A549 (cell line): ENCODE measurements around the gene CUL4A. TPM values are rescaled to one million over a fixed set of nuclear protein-coding genes. Genes with fewer than 3 reads are reported as not detected.

ENCODE experiments used
- ATAC-seq, 2 experiments: fragments of 200-7000 bp in 1 of 2; fragments of >200 bp in 1 of 2; cut with Nextera tagmentation in 1 of 2; cut with Tn5 transposase in 1 of 2; 3 replicates each; pipeline versions ENCODE4 v1.8.0 to v1.9.1; 2018 to 2020; ENCODE audit warnings: mild to moderate bottlenecking in 1 of 2, moderate library complexity in 1 of 2
- CTCF ChIA-PET: fragments of 300-600 bp; sonication (Branson Sonifier 250); formaldehyde crosslinking; extraction: SDS; loops from one replicate; lab custom pipeline; 2021; ENCODE audit warnings: antibody characterized with exemption, inconsistent platforms; lab: Yijun Ruan, JAX
- POLR2A ChIA-PET: fragments of 350-600 bp; formaldehyde crosslinking; extraction: SDS; loops from one replicate; lab custom pipeline; 2021; ENCODE audit warnings: antibody characterized with exemption, inconsistent platforms; lab: Yijun Ruan, JAX
- DNase-seq, 2 experiments: peaks; one replicate each; pipeline versions ENCODE4 v3.0.0 to v3.0.0-alpha.2; 2011 to 2016; ENCODE audit warnings: low read depth in 1 of 2, low spot score in 1 of 2
- FAIRE-seq: peaks from 2 replicates; lab custom pipeline; 2011; peaks lifted over from hg19 to GRCh38; lab: Jason Lieb, UNC
- H3K27ac ChIP-seq, 2 experiments: fragments of >200 bp; sonication (Bioruptor Twin); formaldehyde crosslinking; 3 replicates each; pipeline ENCODE4 v1.5.1; 2016 to 2017
- H3K4me1 ChIP-seq: fragments of >200 bp; sonication (Bioruptor Twin); formaldehyde crosslinking; 3 replicates; pipeline ENCODE4 v1.6.1; 2016
- H3K4me2 ChIP-seq: fragments of >200 bp; sonication (Bioruptor Twin); formaldehyde crosslinking; 3 replicates; pipeline ENCODE4 v1.6.1; 2016
- H3K4me3 ChIP-seq: fragments of >200 bp; sonication (Bioruptor Twin); formaldehyde crosslinking; 3 replicates; pipeline ENCODE4 v1.5.1; 2016
- H3K9me3 ChIP-seq: fragments of >200 bp; sonication (Bioruptor Twin); formaldehyde crosslinking; 3 replicates; pipeline ENCODE4 v1.6.1; 2016
- BHLHE40 ChIP-seq: IDR thresholded peaks from 2 replicates; pipeline ENCODE4 v1.6.1; 2012; ENCODE audit warnings: low read depth, low read length, inconsistent platforms
- CBX2 ChIP-seq: fragments of 200-600 bp; sonication (generic); IDR thresholded peaks from 2 replicates; pipeline ENCODE4 v1.6.1; 2016; ENCODE audit warnings: low read depth, mild to moderate bottlenecking, borderline replicate concordance
- CEBPB ChIP-seq, 2 experiments: fragments of >200 bp in 1 of 2; sonication (Bioruptor Twin) in 1 of 2; formaldehyde crosslinking in 1 of 2; IDR thresholded peaks; 2 replicates each; pipeline ENCODE4 v1.6.1; 2012 to 2016
- CHD2 ChIP-seq: fragments of 150-350 bp; IDR thresholded peaks from 2 replicates; pipeline ENCODE4 v1.6.1; 2014; ENCODE audit warnings: low read length; ENCODE audit not compliant: partially characterized antibody
- CHD4 ChIP-seq: fragments of 200-600 bp; sonication (generic); IDR thresholded peaks from 2 replicates; pipeline ENCODE4 v1.6.1; 2016; ENCODE audit warnings: antibody characterized with exemption, mild to moderate bottlenecking, borderline replicate concordance
- EHF ChIP-seq: fragments of 250-450 bp; sonication (Bioruptor Pico); IDR thresholded peaks from 2 replicates; pipeline ENCODE4 v1.5.0; 2020; ENCODE audit warnings: mild to moderate bottlenecking
- EP300 ChIP-seq, 2 experiments: fragments of >200 bp; sonication (Bioruptor Twin); formaldehyde crosslinking; IDR thresholded peaks; 2 replicates in 1 of 2; 3 replicates in 1 of 2; pipeline ENCODE4 v1.6.1; 2016 to 2017
- ESRRA ChIP-seq: fragments of 150-350 bp; IDR thresholded peaks from 2 replicates; pipeline ENCODE4 v1.6.1; 2014; ENCODE audit warnings: mild to moderate bottlenecking, low read length, borderline replicate concordance
- FOXS1 ChIP-seq: fragments of 250-450 bp; sonication (Bioruptor Pico); IDR thresholded peaks from 2 replicates; pipeline ENCODE4 v1.5.0; 2020; ENCODE audit warnings: mild to moderate bottlenecking, moderate library complexity
- GATA3 ChIP-seq: IDR thresholded peaks from 2 replicates; pipeline ENCODE4 v1.6.1; 2012; ENCODE audit warnings: borderline replicate concordance
- HDAC2 ChIP-seq: fragments of 200-600 bp; sonication (generic); IDR thresholded peaks from 2 replicates; pipeline ENCODE4 v1.6.1; 2016
- HEYL ChIP-seq: fragments of 250-450 bp; sonication (Bioruptor Pico); IDR thresholded peaks from 2 replicates; pipeline ENCODE4 v1.8.0; 2021; ENCODE audit warnings: mild to moderate bottlenecking, moderate library complexity
- HOXB13 ChIP-seq: fragments of 250-450 bp; sonication (Bioruptor Pico); IDR thresholded peaks from 2 replicates; pipeline ENCODE4 v1.5.0; 2020; ENCODE audit warnings: low read depth, mild to moderate bottlenecking, moderate library complexity
- HOXB5 ChIP-seq: fragments of 250-450 bp; sonication (Bioruptor Pico); IDR thresholded peaks from 2 replicates; pipeline ENCODE4 v1.5.0; 2020; ENCODE audit warnings: mild to moderate bottlenecking, moderate library complexity
- KDM1A ChIP-seq: fragments of 200-600 bp; sonication (generic); IDR thresholded peaks from 2 replicates; pipeline ENCODE4 v1.6.1; 2016; ENCODE audit warnings: low read depth, mild to moderate bottlenecking
- MYC ChIP-seq: IDR thresholded peaks from 2 replicates; pipeline ENCODE4 v1.6.1; 2012; ENCODE audit warnings: mild to moderate bottlenecking, inconsistent platforms, low read length, improper control_type of control experiment, borderline replicate concordance
- NPAS2 ChIP-seq: fragments of 250-450 bp; sonication (Bioruptor Pico); IDR thresholded peaks from 2 replicates; pipeline ENCODE4 v1.8.0; 2022; ENCODE audit warnings: mild to moderate bottlenecking, moderate library complexity, borderline replicate concordance
- NR3C1 ChIP-seq: fragments of >200 bp; sonication (Bioruptor Twin); formaldehyde crosslinking; IDR thresholded peaks from 3 replicates; pipeline ENCODE4 v1.6.1; 2017
- RARB ChIP-seq: fragments of 250-450 bp; sonication (Bioruptor Pico); IDR thresholded peaks from 2 replicates; pipeline ENCODE4 v1.8.0; 2021; ENCODE audit warnings: mild to moderate bottlenecking, moderate library complexity
- ZSCAN20 ChIP-seq: fragments of 250-450 bp; sonication (Bioruptor Pico); IDR thresholded peaks from 2 replicates; pipeline ENCODE4 v1.8.0; 2022; ENCODE audit warnings: mild to moderate bottlenecking, moderate library complexity
- WGBS: methylation state at CpG from one replicate; pipeline ENCODE4 v1.1.6; 2017; ENCODE audit errors: missing lambda C conversion rate; 5-methylcytosine and 5-hydroxymethylcytosine counted together
- polyA plus RNA-seq, 4 experiments: library from polyadenylated mRNA; depleted of rRNA in 3 of 4; stranded (reverse); fragments of >200 nt; fragmentation: RNase III in 1 of 4; extraction: RNeasy Plus Mini Kit Qiagen cat#74134 plus additional on column Dnase treatment in 1 of 4; gene quantifications; 2 replicates in 3 of 4; 3 replicates in 1 of 4; pipeline ENCODE4 v1.2.3, GENCODE V29; 2011 to 2017
- TF ChIP-seq, protein P1 (sequence below): fragments of 250-450 bp; sonication (Bioruptor Pico); IDR thresholded peaks from 2 replicates; pipeline ENCODE4 v1.5.0; 2020; ENCODE audit warnings: low read depth, mild to moderate bottlenecking, moderate library complexity
- TF ChIP-seq, protein P2 (sequence below): fragments of >200 bp; sonication (Bioruptor Twin); formaldehyde crosslinking; IDR thresholded peaks from 3 replicates; pipeline ENCODE4 v1.6.1; 2016
- TF ChIP-seq, protein P3 (sequence below): IDR thresholded peaks from 2 replicates; pipeline ENCODE4 v1.6.1; 2012; ENCODE audit warnings: low read depth, borderline replicate concordance
- TF ChIP-seq, protein P4 (sequence below): fragments of 200-600 bp; sonication (generic); IDR thresholded peaks from 2 replicates; pipeline ENCODE4 v1.6.1; 2016; ENCODE audit warnings: antibody characterized with exemption, mild to moderate bottlenecking, moderate library complexity

Gene CUL4A
- polyA plus RNA-seq, 2 of the 4 experiments (the other 2 are of a cell fraction): 49.6 to 55.4 TPM

DNA sequence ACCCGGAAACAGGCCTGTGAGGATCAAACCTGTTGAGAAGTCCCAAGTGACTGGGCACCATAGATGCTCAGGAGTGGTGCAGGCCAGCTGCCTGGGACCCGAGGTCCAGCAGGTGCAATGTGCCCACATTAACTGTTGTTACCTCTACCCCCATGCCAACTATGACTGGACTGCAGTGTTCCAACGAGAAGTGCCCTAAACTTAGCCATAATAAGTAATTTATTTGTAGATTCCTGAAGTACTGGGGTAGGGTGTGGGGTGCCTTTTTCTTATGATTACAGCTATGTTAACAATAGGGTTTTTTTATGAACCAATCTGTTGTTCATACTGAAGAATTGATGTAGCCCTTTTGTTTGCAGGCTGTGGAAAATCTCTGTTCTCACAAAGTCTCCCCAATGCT is 9.2 kb downstream of the CUL4A start:
- 0 out of 3 replicates have a peak overlapping the region, but pooled peaks have one; percentile 20 for H3K4me2 ChIP-seq
- CTCF ChIA-PET: no interaction called here
- H3K27ac ChIP-seq: no peak overlapping the region
- no peak for ATAC-seq
- TF ChIP-seq NR3C1: no peak
- TF ChIP-seq EP300 (IDR thresholded peaks at IDR 0.05): no peak
- no peak for TF ChIP-seq GATA3
- no peak for TF ChIP-seq HEYL
- no peak for TF ChIP-seq KDM1A
- TF ChIP-seq, protein P1, sequence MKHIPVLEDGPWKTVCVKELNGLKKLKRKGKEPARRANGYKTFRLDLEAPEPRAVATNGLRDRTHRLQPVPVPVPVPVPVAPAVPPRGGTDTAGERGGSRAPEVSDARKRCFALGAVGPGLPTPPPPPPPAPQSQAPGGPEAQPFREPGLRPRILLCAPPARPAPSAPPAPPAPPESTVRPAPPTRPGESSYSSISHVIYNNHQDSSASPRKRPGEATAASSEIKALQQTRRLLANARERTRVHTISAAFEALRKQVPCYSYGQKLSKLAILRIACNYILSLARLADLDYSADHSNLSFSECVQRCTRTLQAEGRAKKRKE (CRISPR knock-in tag): no peak
- TF ChIP-seq, protein P2, sequence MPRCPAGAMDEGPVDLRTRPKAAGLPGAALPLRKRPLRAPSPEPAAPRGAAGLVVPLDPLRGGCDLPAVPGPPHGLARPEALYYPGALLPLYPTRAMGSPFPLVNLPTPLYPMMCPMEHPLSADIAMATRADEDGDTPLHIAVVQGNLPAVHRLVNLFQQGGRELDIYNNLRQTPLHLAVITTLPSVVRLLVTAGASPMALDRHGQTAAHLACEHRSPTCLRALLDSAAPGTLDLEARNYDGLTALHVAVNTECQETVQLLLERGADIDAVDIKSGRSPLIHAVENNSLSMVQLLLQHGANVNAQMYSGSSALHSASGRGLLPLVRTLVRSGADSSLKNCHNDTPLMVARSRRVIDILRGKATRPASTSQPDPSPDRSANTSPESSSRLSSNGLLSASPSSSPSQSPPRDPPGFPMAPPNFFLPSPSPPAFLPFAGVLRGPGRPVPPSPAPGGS: no peak
- no peak for TF ChIP-seq HOXB13
- no peak for TF ChIP-seq CHD2
- no peak for TF ChIP-seq CBX2
- no peak for TF ChIP-seq FOXS1 (CRISPR knock-in tag)
- TF ChIP-seq, protein P3, sequence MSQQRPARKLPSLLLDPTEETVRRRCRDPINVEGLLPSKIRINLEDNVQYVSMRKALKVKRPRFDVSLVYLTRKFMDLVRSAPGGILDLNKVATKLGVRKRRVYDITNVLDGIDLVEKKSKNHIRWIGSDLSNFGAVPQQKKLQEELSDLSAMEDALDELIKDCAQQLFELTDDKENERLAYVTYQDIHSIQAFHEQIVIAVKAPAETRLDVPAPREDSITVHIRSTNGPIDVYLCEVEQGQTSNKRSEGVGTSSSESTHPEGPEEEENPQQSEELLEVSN: no peak
- TF ChIP-seq RARB (CRISPR knock-in tag): no peak
- TF ChIP-seq EHF (CRISPR knock-in tag): no peak
- TF ChIP-seq, protein P4, sequence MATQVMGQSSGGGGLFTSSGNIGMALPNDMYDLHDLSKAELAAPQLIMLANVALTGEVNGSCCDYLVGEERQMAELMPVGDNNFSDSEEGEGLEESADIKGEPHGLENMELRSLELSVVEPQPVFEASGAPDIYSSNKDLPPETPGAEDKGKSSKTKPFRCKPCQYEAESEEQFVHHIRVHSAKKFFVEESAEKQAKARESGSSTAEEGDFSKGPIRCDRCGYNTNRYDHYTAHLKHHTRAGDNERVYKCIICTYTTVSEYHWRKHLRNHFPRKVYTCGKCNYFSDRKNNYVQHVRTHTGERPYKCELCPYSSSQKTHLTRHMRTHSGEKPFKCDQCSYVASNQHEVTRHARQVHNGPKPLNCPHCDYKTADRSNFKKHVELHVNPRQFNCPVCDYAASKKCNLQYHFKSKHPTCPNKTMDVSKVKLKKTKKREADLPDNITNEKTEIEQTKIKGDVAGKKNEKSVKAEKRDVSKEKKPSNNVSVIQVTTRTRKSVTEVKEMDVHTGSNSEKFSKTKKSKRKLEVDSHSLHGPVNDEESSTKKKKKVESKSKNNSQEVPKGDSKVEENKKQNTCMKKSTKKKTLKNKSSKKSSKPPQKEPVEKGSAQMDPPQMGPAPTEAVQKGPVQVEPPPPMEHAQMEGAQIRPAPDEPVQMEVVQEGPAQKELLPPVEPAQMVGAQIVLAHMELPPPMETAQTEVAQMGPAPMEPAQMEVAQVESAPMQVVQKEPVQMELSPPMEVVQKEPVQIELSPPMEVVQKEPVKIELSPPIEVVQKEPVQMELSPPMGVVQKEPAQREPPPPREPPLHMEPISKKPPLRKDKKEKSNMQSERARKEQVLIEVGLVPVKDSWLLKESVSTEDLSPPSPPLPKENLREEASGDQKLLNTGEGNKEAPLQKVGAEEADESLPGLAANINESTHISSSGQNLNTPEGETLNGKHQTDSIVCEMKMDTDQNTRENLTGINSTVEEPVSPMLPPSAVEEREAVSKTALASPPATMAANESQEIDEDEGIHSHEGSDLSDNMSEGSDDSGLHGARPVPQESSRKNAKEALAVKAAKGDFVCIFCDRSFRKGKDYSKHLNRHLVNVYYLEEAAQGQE: no peak
- TF ChIP-seq CEBPB (IDR thresholded peaks at IDR 0.05): no peak
- TF ChIP-seq BHLHE40: no peak
- no peak for TF ChIP-seq HOXB5 (CRISPR knock-in tag)
- TF ChIP-seq, all 56 proteins: peak for 0
- FAIRE-seq (no peak), DNase-seq (no peak)
- Histone ChIP-seq H3K9me3 (no peaks in the 10 kb centered on the region), H3K4me3 (no peak overlapping the region), H3K4me1 (peaks cover 35% of the 10 kb centered on the region)
- POLR2A ChIA-PET: no interaction called here
- 56% methylated on average over 3 of the region's 3 CpGs for WGBS

DNA sequence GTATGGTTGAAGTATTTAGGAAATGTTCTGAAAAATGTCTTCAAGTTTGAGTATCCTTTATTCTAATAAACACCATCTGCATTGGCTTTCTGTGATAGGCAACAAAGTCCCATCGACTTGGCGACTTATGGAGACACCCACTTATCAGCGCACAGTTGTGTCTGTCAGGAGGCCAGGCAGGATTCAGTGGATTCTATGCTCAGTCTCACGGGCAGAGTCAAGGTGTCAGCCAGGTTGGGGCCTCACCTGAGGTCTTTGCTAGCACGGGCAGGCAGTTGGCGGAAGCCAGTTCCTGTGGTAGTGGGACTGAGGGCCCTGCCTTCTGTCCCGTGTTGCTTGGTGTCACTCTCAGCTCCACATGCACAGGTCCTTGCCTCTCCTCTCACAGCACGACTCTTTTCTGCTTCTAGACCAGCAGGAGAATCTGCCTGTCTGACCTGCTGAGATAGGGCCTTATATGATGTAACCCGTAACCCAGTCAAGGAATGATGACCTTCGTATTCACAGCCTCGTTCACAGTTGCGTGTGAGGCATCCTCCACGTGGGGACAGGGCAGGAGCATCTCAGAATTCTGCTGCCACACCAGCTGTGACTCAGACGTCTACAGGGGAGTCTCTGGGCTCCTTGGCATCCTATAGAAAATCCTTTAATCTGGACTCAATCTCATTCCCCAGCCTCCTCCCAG is 10.0 kb downstream of the CUL4A start:
- Histone ChIP-seq H3K9me3 (no peaks in the 10 kb centered on the region), H3K4me1 (peaks cover 35% of the 10 kb centered on the region), H3K27ac (no peak overlapping the region), H3K4me3 (no peak overlapping the region), H3K4me2 (no peak overlapping the region)
- DNase-seq (no peak), ATAC-seq (no peak), FAIRE-seq (no peak)
- ChIA-PET POLR2A (interaction anchor here (1.2 kb wide), 1 partner anchor 10 kb away, joined by 3 read pairs; the partner anchor contains the start of gene CUL4A), CTCF (no interaction called here)
- TF ChIP-seq HDAC2 (no peak), ZSCAN20 (CRISPR knock-in tag) (no peak), MYC (no peak), CHD4 (no peak), HOXB13 (no peak), ESRRA (no peak), NPAS2 (no peak)
- WGBS: 73% methylated on average over 11 of the region's 14 CpGs
